H9 (cell line): ENCODE measurements around the gene GSG1L2. TPM values are rescaled to one million over a fixed set of nuclear protein-coding genes. Genes with fewer than 3 reads are reported as not detected.

Experiments used
- DNase-seq: peaks from one replicate; pipeline ENCODE4 v3.0.0-alpha.2; 2017
- H2AFZ ChIP-seq: one replicate; pipeline ENCODE4 v1.6.1; 2013; ENCODE audit warnings: mild to moderate bottlenecking, low read length, control low read depth, moderate library complexity
- H2AK5ac ChIP-seq: 2 replicates; pipeline ENCODE4 v1.6.1; 2013; ENCODE audit warnings: low read length, control low read depth, mixed read lengths; ENCODE audit not compliant: insufficient read length
- H2BK120ac ChIP-seq: one replicate; pipeline ENCODE4 v1.6.1; 2013; ENCODE audit warnings: low read depth, mild to moderate bottlenecking, low read length, control low read depth, inconsistent platforms; ENCODE audit not compliant: poor library complexity, severe bottlenecking
- H2BK12ac ChIP-seq: 2 replicates; pipeline ENCODE4 v1.6.1; 2013; ENCODE audit warnings: low read length, control low read depth, mixed read lengths, low read depth; ENCODE audit not compliant: insufficient read length
- H2BK15ac ChIP-seq: 2 replicates; pipeline ENCODE4 v1.6.1; 2013; ENCODE audit warnings: low read depth, low read length, control low read depth
- H2BK20ac ChIP-seq: one replicate; pipeline ENCODE4 v1.6.1; 2013; ENCODE audit warnings: low read depth, mild to moderate bottlenecking, low read length, control low read depth, inconsistent platforms; ENCODE audit not compliant: poor library complexity, severe bottlenecking
- H2BK5ac ChIP-seq: 2 replicates; pipeline ENCODE4 v1.6.1; 2013; ENCODE audit warnings: low read length, control low read depth, mixed read lengths; ENCODE audit not compliant: insufficient read length
- H3K14ac ChIP-seq: 2 replicates; pipeline ENCODE4 v1.6.1; 2013; ENCODE audit warnings: low read length, control low read depth; ENCODE audit not compliant: insufficient read depth
- H3K18ac ChIP-seq: 2 replicates; pipeline ENCODE4 v1.6.1; 2013; ENCODE audit warnings: low read depth, mild to moderate bottlenecking, mixed read lengths, low read length, control low read depth; ENCODE audit not compliant: insufficient read length
- H3K23ac ChIP-seq: 2 replicates; pipeline ENCODE4 v1.6.1; 2013; ENCODE audit warnings: low read length, control low read depth, mixed read lengths, low read depth; ENCODE audit not compliant: insufficient read length
- H3K23me2 ChIP-seq: 2 replicates; pipeline ENCODE4 v1.6.1; 2013; ENCODE audit warnings: low read depth, mild to moderate bottlenecking, mixed read lengths, low read length, control low read depth; ENCODE audit not compliant: insufficient read length, poor library complexity, severe bottlenecking
- H3K27ac ChIP-seq: 2 replicates; pipeline ENCODE4 v1.5.1; 2013; ENCODE audit warnings: low read length, control low read depth, mixed read lengths, low read depth; ENCODE audit not compliant: insufficient read length
- H3K27me3 ChIP-seq: 2 replicates; pipeline ENCODE4 v1.6.1; 2013; ENCODE audit warnings: low read length, control low read depth, inconsistent platforms; ENCODE audit not compliant: insufficient read depth
- H3K4ac ChIP-seq: 2 replicates; pipeline ENCODE4 v1.6.1; 2013; ENCODE audit warnings: low read depth, mild to moderate bottlenecking, control low read depth, inconsistent platforms, low read length, moderate library complexity
- H3K4me1 ChIP-seq: 2 replicates; pipeline ENCODE4 v1.6.1; 2013; ENCODE audit warnings: low read length, control low read depth, inconsistent platforms; ENCODE audit not compliant: insufficient read depth
- H3K4me2 ChIP-seq: 2 replicates; pipeline ENCODE4 v1.6.1; 2013; ENCODE audit warnings: low read length, control low read depth, mixed read lengths; ENCODE audit not compliant: insufficient read length, insufficient read depth
- H3K56ac ChIP-seq: 2 replicates; pipeline ENCODE4 v1.6.1; 2013; ENCODE audit warnings: low read depth, mild to moderate bottlenecking, mixed read lengths, low read length, control low read depth; ENCODE audit not compliant: insufficient read length
- H3K79me1 ChIP-seq: 2 replicates; pipeline ENCODE4 v1.6.1; 2013; ENCODE audit warnings: low read depth, mild to moderate bottlenecking, moderate library complexity, low read length, control low read depth, inconsistent platforms; ENCODE audit not compliant: insufficient read depth, poor library complexity, severe bottlenecking
- H3K79me2 ChIP-seq: 2 replicates; pipeline ENCODE4 v1.6.1; 2013; ENCODE audit warnings: low read length, control low read depth, inconsistent platforms; ENCODE audit not compliant: insufficient read depth
- H3K9ac ChIP-seq: 2 replicates; pipeline ENCODE4 v1.6.1; 2013; ENCODE audit warnings: low read length, control low read depth, mixed read lengths; ENCODE audit not compliant: insufficient read length; ENCODE audit errors: extremely low read depth
- H3K9me3 ChIP-seq: one replicate; pipeline ENCODE4 v1.6.1; 2013; ENCODE audit warnings: low read depth, low read length, inconsistent platforms; ENCODE audit not compliant: control insufficient read depth
- H3T11ph ChIP-seq: one replicate; pipeline ENCODE4 v1.6.1; 2013; ENCODE audit warnings: mild to moderate bottlenecking, low read length, control low read depth, inconsistent platforms
- H4K20me1 ChIP-seq: one replicate; pipeline ENCODE4 v1.6.1; 2013; ENCODE audit not compliant: control insufficient read depth, insufficient read length, insufficient read depth
- H4K5ac ChIP-seq: 2 replicates; pipeline ENCODE4 v1.6.1; 2013; ENCODE audit warnings: low read depth, mild to moderate bottlenecking, mixed read lengths, low read length, control low read depth; ENCODE audit not compliant: insufficient read length
- H4K8ac ChIP-seq: replicated peaks from 2 replicates; pipeline ENCODE4 v1.6.1; 2013; ENCODE audit warnings: low read length, control low read depth, mixed read lengths, low read depth; ENCODE audit not compliant: insufficient read length
- H4K91ac ChIP-seq: 2 replicates; pipeline ENCODE4 v1.6.1; 2013; ENCODE audit warnings: low read depth, mild to moderate bottlenecking, moderate library complexity, mixed read lengths, low read length, control low read depth; ENCODE audit not compliant: insufficient read length
- H3K27ac Mint-ChIP-seq, 3 experiments: 2 replicates in 2 of 3; 3 replicates in 1 of 3; pipeline ENCODE4 v1.8.0; 2020 to 2021; ENCODE audit warnings: mixed read lengths in 3 of 3, mild to moderate bottlenecking in 1 of 3, moderate library complexity in 1 of 3
- H3K27me3 Mint-ChIP-seq: 2 replicates; pipeline ENCODE4 v1.8.0; 2021; ENCODE audit warnings: low read depth, mild to moderate bottlenecking, moderate library complexity, mixed read lengths
- H3K36me3 Mint-ChIP-seq, 3 experiments: 2 replicates in 2 of 3; 3 replicates in 1 of 3; pipeline ENCODE4 v1.8.0; 2020 to 2021; ENCODE audit warnings: low read depth in 3 of 3, mixed read lengths in 3 of 3; ENCODE audit not compliant: insufficient read depth in 1 of 3
- H3K4me1 Mint-ChIP-seq, 2 experiments: 2 replicates each; pipeline ENCODE4 v1.8.0; 2020; ENCODE audit warnings: mixed read lengths in 2 of 2
- H3K4me3 Mint-ChIP-seq, 2 experiments: 2 replicates in 1 of 2; 3 replicates in 1 of 2; pipeline ENCODE4 v1.8.0; 2020 to 2021; ENCODE audit warnings: mild to moderate bottlenecking in 2 of 2, mixed read lengths in 2 of 2, moderate library complexity in 1 of 2
- H3K9me3 Mint-ChIP-seq, 2 experiments: 2 replicates in 1 of 2; 3 replicates in 1 of 2; pipeline ENCODE4 v1.8.0; 2020; ENCODE audit warnings: mild to moderate bottlenecking in 2 of 2, mixed read lengths in 2 of 2, moderate library complexity in 1 of 2
- CTCF ChIP-seq: fragments of 200-600 bp; sonication (generic); conservative IDR thresholded peaks from 3 replicates; pipeline ENCODE4 v1.8.0; 2021; ENCODE audit warnings: antibody characterized with exemption, mild to moderate bottlenecking
- WGBS: extraction: QIAGEN DNeasy Blood & Tissue Kit; methylation state at CpG from one replicate; pipeline ENCODE4 v1.1.7; 2013; ENCODE audit warnings: missing lambda C conversion rate, low lambda C conversion rate, mixed read lengths; ENCODE audit not compliant: insufficient read length; ENCODE audit errors: extremely low coverage; 5-methylcytosine and 5-hydroxymethylcytosine counted together
- total RNA-seq: library from RNA; stranded (reverse); gene quantifications from 2 replicates; pipeline ENCODE4 v1.2.1, GENCODE V29; 2021

Gene GSG1L2
- total RNA-seq, 1 experiment from 2014 or later: not detected

- Histone ChIP-seq H3K9me3 (no peaks in the 10 kb centered on the region), H3K4me2 (no peak overlapping the region), H4K8ac (no peak overlapping the region), H3K27me3 (no peaks in the 10 kb centered on the region), H2AK5ac (no peak overlapping the region), H3K23ac (no peak overlapping the region), H3K23me2 (no peaks in the 10 kb centered on the region), H3K79me2 (no peaks in the 10 kb centered on the region), H3K18ac (no peak overlapping the region), H2BK15ac (no peak overlapping the region), H2BK5ac (no peak overlapping the region), H2AFZ (no peak overlapping the region), H2BK12ac (no peak overlapping the region), H2BK20ac (no peak overlapping the region), H3K79me1 (no peaks in the 10 kb centered on the region), H3K4me1 (no peaks in the 10 kb centered on the region), H2BK120ac (no peak overlapping the region), H4K20me1 (no peaks in the 10 kb centered on the region), H3K14ac (no peak overlapping the region), H4K5ac (no peak overlapping the region), H3K27ac (no peak overlapping the region), H3K4ac (no peak overlapping the region), H3K9ac (no peak overlapping the region), H4K91ac (no peak overlapping the region), H3T11ph (no peak overlapping the region), H3K56ac (no peak overlapping the region)
- no peaks in the 10 kb centered on the region for H3K9me3 Mint-ChIP-seq
- no peak for DNase-seq
- no peak overlapping the region for H3K4me3 Mint-ChIP-seq
- H3K4me1 Mint-ChIP-seq: no peaks in the 10 kb centered on the region
- H3K27ac Mint-ChIP-seq: no peak overlapping the region
- no peaks in the 10 kb centered on the region for H3K36me3 Mint-ChIP-seq
- peak; percentile 22; the same call in 1 of the 3 replicates for TF ChIP-seq CTCF
- WGBS: no CpG with 5 or more reads among the region's 3 CpGs
- H3K27me3 Mint-ChIP-seq: peaks cover 7% of the 10 kb centered on the region
Observed at GRCh38 chr17:9798008-9798407, 23.9 kb downstream of the GSG1L2 start.
